ENCODE data around the gene CEP85L. TPM values are rescaled to one million over a fixed set of nuclear protein-coding genes. Genes with fewer than 3 reads are reported as not detected.

The CEP85L gene
- total RNA-seq, 1 donor from 2014 or later = 21.8 TPM

- Mint-ChIP-seq H3K9me3 (no peaks in the 10 kb centered on the region), H3K27ac (no peak overlapping the region), H3K36me3 (ENCODE audit: low read depth) (peaks cover 25% of the 10 kb centered on the region), H3K4me3 (no peak overlapping the region), H3K27me3 (no peaks in the 10 kb centered on the region), H3K4me1 (no peaks in the 10 kb centered on the region)
- ATAC-seq (ENCODE audit: low read depth) (no peak), DNase-seq (no peak)
- intact Hi-C loops (cut with micrococcal nuclease) = no loop called here
- CTCF ChIA-PET = no interaction called here
- POLR2A ChIA-PET = no interaction called here
- TF ChIP-seq CTCF (IDR thresholded peaks at IDR 0.05) = no peak
These were observed 61.6 kb downstream of the CEP85L start for GRCh38 chr6:118589649-118590365.

GRCh38 chr6:118589186-118589585 lies 62.2 kb downstream of the CEP85L start:
- Mint-ChIP-seq H3K27ac (no peak overlapping the region), H3K36me3 (ENCODE audit: low read depth) (peaks cover 25% of the 10 kb centered on the region), H3K4me1 (no peaks in the 10 kb centered on the region), H3K27me3 (no peaks in the 10 kb centered on the region), H3K4me3 (no peak overlapping the region), H3K9me3 (no peaks in the 10 kb centered on the region)
- DNase-seq = no peak
- TF ChIP-seq CTCF (IDR thresholded peaks at IDR 0.05) = no peak
- POLR2A ChIA-PET = no interaction called here
- no peak for ATAC-seq (ENCODE audit: low read depth)
- intact Hi-C loops (cut with micrococcal nuclease) = no loop called here
- CTCF ChIA-PET = no interaction called here

GRCh38 chr6:118588626-118589025 lies 62.8 kb downstream of the CEP85L start:
- Mint-ChIP-seq H3K9me3 (no peaks in the 10 kb centered on the region), H3K36me3 (ENCODE audit: low read depth) (peaks cover 25% of the 10 kb centered on the region)

GRCh38 chr6:118586746-118587485 lies 64.5 kb downstream of the CEP85L start:
- no peak for TF ChIP-seq CTCF (IDR thresholded peaks at IDR 0.05)
- Mint-ChIP-seq H3K36me3 (ENCODE audit: low read depth) (peaks cover 24% of the 10 kb centered on the region), H3K4me3 (no peak overlapping the region), H3K27me3 (no peaks in the 10 kb centered on the region), H3K9me3 (no peaks in the 10 kb centered on the region), H3K27ac (no peak overlapping the region), H3K4me1 (no peaks in the 10 kb centered on the region)
- CTCF ChIA-PET = interaction anchor here (3.1 kb wide), 1 partner anchor 22 kb away, joined by 17 read pairs; no protein-coding TSS in a partner anchor
- no peak for ATAC-seq (ENCODE audit: low read depth)
- POLR2A ChIA-PET = no interaction called here
- DNase-seq = no peak
- intact Hi-C loops (cut with micrococcal nuclease) = no loop called here

More at GRCh38 chr6:118588626-118589025, 62.8 kb downstream of the CEP85L start:
- no peak overlapping the region for H3K4me3 Mint-ChIP-seq
- CTCF ChIA-PET = no interaction called here
- H3K27ac Mint-ChIP-seq = no peak overlapping the region
- intact Hi-C loops (cut with micrococcal nuclease) = no loop called here
- no peak for TF ChIP-seq CTCF (IDR thresholded peaks at IDR 0.05)
- no peaks in the 10 kb centered on the region for H3K27me3 Mint-ChIP-seq
- ATAC-seq (ENCODE audit: low read depth) = no peak
- POLR2A ChIA-PET = no interaction called here
- H3K4me1 Mint-ChIP-seq = no peaks in the 10 kb centered on the region
- DNase-seq = no peak

- H3K4me3 Mint-ChIP-seq = no peak overlapping the region
- no peaks in the 10 kb centered on the region for H3K27me3 Mint-ChIP-seq
- peaks cover 2% of the 10 kb centered on the region for H3K4me1 Mint-ChIP-seq
- ATAC-seq (ENCODE audit: low read depth) (no peak), DNase-seq (no peak)
- H3K36me3 Mint-ChIP-seq (ENCODE audit: low read depth) = peaks cover 24% of the 10 kb centered on the region
- H3K27ac Mint-ChIP-seq = no peak overlapping the region
- TF ChIP-seq CTCF (IDR thresholded peaks at IDR 0.05) = no peak
- intact Hi-C loops (cut with micrococcal nuclease) = no loop called here
- CTCF ChIA-PET = interaction anchor here (3.1 kb wide), 1 partner anchor 20 kb away, joined by 17 read pairs; no protein-coding TSS in a partner anchor
- peaks cover 11% of the 10 kb centered on the region for H3K9me3 Mint-ChIP-seq
- POLR2A ChIA-PET = interaction anchor here (0.6 kb wide), 1 partner anchor 123 kb away, joined by 6 read pairs; no protein-coding TSS in a partner anchor
These were observed 66.5 kb downstream of the CEP85L start for GRCh38 chr6:118584911-118585310.

Measured in activated B cell treated with CpG ODN at 0.5 μM for 24 hours (primary cell).